ENCODE measurements around the gene RDH14. TPM values are rescaled to one million over a fixed set of nuclear protein-coding genes. Genes with fewer than 3 reads are reported as not detected.

Gene RDH14
- total RNA-seq, 1 donor from 2014 or later = 22.4 TPM

GRCh38 chr2:18546567-18546966 lies 13.9 kb downstream of the RDH14 start:
- Histone ChIP-seq H3K27ac (no peak overlapping the region), H3K27me3 (no peaks in the 10 kb centered on the region), H3K36me3 (no peaks in the 10 kb centered on the region), H3K4me1 (peaks cover 10% of the 10 kb centered on the region), H3K9me3 (no peaks in the 10 kb centered on the region), H3K4me3 (no peak overlapping the region)
- TF ChIP-seq CTCF (IDR thresholded peaks at IDR 0.05) = no peak
- intact Hi-C loops (cut with DNase I) = no loop called here
- no peak for ATAC-seq
- no peak for DNase-seq

GRCh38 chr2:18545384-18545783 lies 15.1 kb downstream of the RDH14 start:
- Histone ChIP-seq H3K4me1 (peaks cover 9% of the 10 kb centered on the region), H3K27ac (no peak overlapping the region), H3K36me3 (no peaks in the 10 kb centered on the region), H3K27me3 (no peaks in the 10 kb centered on the region), H3K4me3 (no peak overlapping the region), H3K9me3 (no peaks in the 10 kb centered on the region)
- no peak for TF ChIP-seq CTCF (IDR thresholded peaks at IDR 0.05)
- intact Hi-C loops (cut with DNase I) = no loop called here
- no peak for ATAC-seq
- DNase-seq = no peak

GRCh38 chr2:18544171-18544570 lies 16.3 kb downstream of the RDH14 start:
- Histone ChIP-seq H3K4me3 (no peak overlapping the region), H3K27me3 (no peaks in the 10 kb centered on the region), H3K36me3 (no peaks in the 10 kb centered on the region), H3K9me3 (no peaks in the 10 kb centered on the region), H3K27ac (no peak overlapping the region), H3K4me1 (peaks cover 6% of the 10 kb centered on the region)
- DNase-seq (no peak), ATAC-seq (no peak)
- intact Hi-C loops (cut with DNase I) = no loop called here
- TF ChIP-seq CTCF (IDR thresholded peaks at IDR 0.05) = no peak

DNA sequence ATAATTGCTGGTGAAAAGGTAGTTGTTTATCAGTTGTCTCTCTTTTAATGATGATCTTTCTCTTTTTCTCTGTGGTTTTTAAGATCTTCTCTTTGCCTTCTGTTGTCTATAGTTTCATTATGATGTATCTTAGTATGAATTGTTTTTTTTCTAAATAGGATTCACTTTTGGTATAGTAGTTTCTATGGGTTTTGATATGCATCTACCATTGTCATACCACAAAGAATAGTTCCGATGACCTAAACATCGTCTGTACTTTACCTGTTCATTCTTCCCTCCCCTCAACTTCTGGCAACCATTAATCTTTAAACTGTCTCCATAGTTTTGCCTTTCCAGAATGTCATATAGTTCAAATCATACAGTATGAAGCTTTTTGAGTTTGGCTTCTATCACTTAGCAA lies 19.6 kb downstream of the RDH14 start:
- Histone ChIP-seq H3K36me3 (no peaks in the 10 kb centered on the region), H3K4me1 (no peaks in the 10 kb centered on the region), H3K4me3 (no peak overlapping the region), H3K9me3 (no peaks in the 10 kb centered on the region), H3K27me3 (no peaks in the 10 kb centered on the region), H3K27ac (no peak overlapping the region)
- intact Hi-C loops (cut with DNase I) = no loop called here
- DNase-seq (no peak), ATAC-seq (no peak)
- TF ChIP-seq CTCF (IDR thresholded peaks at IDR 0.05) = no peak

GRCh38 chr2:18536697-18537096 lies 23.8 kb downstream of the RDH14 start:
- intact Hi-C loops (cut with DNase I) = no loop called here
- TF ChIP-seq CTCF (IDR thresholded peaks at IDR 0.05) = no peak
- ATAC-seq = no peak
- Histone ChIP-seq H3K27ac (no peak overlapping the region), H3K36me3 (no peaks in the 10 kb centered on the region), H3K27me3 (no peaks in the 10 kb centered on the region), H3K9me3 (no peaks in the 10 kb centered on the region), H3K4me3 (no peak overlapping the region), H3K4me1 (no peaks in the 10 kb centered on the region)
- DNase-seq = no peak

DNA sequence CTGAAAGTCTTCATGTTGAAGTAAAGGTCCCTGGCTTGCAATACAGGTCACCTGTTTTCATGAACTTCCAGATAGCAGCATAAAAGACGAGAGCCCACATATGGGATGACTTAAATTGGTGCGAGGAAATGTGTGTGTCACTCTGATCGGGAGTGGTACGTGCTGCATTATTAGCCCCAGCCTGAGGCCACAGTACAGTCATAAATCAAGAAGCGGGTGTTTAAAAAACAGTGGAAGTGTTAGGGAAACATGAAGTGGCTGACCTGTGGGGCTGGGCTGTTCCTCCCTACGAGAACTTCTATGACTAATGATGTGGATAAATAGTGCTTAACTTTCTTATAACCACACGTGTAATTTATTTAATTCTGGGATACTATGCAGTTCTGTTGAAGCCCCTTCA lies 24.4 kb downstream of the RDH14 start:
- DNase-seq (no peak), ATAC-seq (no peak)
- no peaks in the 10 kb centered on the region for H3K9me3 ChIP-seq
- no peak overlapping the region for H3K4me3 ChIP-seq
- no peaks in the 10 kb centered on the region for H3K4me1 ChIP-seq
- H3K27ac ChIP-seq = no peak overlapping the region
- intact Hi-C loops (cut with DNase I) = no loop called here
- no peak for TF ChIP-seq CTCF (IDR thresholded peaks at IDR 0.05)
- no peaks in the 10 kb centered on the region for H3K36me3 ChIP-seq
- no peaks in the 10 kb centered on the region for H3K27me3 ChIP-seq

Measured in upper lobe of right lung (tissue), 1 donor.